ENCODE data around the gene CHAD. TPM values are rescaled to one million over a fixed set of nuclear protein-coding genes. Genes with fewer than 3 reads are reported as not detected.

Gene CHAD
- total RNA-seq, 2 experiments from 2014 or later, result not detected

DNA sequence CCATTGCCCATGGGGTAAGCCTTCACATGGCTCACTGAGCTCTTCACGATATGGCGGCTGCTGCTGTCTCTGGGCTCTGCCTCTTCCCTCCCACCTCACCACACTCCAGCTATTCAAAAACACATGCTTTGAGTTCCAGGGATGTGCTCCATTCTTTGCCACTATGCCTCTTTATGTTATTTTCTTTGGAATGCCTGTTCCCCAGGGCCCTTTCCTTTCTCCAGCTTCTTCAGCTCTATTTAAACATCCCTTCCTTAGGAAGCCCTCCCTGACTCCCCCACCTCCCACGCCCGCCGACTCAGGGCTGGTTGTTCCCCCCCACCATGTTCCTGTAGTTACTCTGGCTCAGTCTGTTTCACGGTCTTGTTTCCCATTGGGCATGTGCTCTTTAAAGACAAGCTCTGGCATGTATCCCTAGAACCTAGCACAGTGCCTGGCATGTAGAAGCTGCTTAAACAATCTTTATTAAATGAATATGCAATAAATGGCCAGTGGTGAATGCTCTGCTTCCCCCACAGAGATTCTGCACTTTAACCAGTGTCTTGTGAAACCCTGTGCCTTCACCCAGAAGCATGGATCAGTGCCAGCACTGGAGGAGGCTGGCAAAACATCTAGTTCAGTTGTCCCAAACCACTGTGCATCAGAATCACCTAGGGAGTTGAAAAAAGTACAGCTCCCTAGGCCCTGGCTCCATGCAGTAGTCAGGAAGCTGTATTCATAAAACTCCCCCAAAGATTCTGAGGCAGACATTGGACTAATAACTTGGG lies 46.4 kb upstream of the CHAD start:
- H3K9me3 Mint-ChIP-seq, result no peaks in the 10 kb centered on the region
- no peak overlapping the region for H3K4me3 Mint-ChIP-seq
- no peak overlapping the region for H3K27ac ChIP-seq (ENCODE audit: low read depth in 1 of 2, low read length in 2 of 2)
- DNase-seq (no peak), ATAC-seq (ENCODE audit: poor library complexity) (no peak)
- H3K36me3 ChIP-seq (ENCODE audit: insufficient read depth, low read length), result no peaks in the 10 kb centered on the region
- H3K27me3 Mint-ChIP-seq, result peaks cover 5% of the 10 kb centered on the region
- intact Hi-C loops (cut with DNase I, micrococcal nuclease), result no loop called here
- no peak overlapping the region for H3K4me3 ChIP-seq (ENCODE audit: low read length)
- H3K4me1 ChIP-seq (ENCODE audit: insufficient read depth, low read length), result peaks cover 23% of the 10 kb centered on the region
- H3K27me3 ChIP-seq (ENCODE audit: control insufficient read depth in 1 of 2, insufficient read depth in 2 of 2, low read length in 2 of 2), result no peaks in the 10 kb centered on the region
- POLR2A ChIA-PET, result no interaction called here
- CTCF ChIA-PET, result no interaction called here
- no peaks in the 10 kb centered on the region for H3K36me3 Mint-ChIP-seq (ENCODE audit: low read depth)
- TF ChIP-seq, protein P1, sequence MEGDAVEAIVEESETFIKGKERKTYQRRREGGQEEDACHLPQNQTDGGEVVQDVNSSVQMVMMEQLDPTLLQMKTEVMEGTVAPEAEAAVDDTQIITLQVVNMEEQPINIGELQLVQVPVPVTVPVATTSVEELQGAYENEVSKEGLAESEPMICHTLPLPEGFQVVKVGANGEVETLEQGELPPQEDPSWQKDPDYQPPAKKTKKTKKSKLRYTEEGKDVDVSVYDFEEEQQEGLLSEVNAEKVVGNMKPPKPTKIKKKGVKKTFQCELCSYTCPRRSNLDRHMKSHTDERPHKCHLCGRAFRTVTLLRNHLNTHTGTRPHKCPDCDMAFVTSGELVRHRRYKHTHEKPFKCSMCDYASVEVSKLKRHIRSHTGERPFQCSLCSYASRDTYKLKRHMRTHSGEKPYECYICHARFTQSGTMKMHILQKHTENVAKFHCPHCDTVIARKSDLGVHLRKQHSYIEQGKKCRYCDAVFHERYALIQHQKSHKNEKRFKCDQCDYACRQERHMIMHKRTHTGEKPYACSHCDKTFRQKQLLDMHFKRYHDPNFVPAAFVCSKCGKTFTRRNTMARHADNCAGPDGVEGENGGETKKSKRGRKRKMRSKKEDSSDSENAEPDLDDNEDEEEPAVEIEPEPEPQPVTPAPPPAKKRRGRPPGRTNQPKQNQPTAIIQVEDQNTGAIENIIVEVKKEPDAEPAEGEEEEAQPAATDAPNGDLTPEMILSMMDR (IDR thresholded peaks at IDR 0.05), result no peak
- no peaks in the 10 kb centered on the region for H3K9me3 ChIP-seq (ENCODE audit: control insufficient read depth in 1 of 2, insufficient read depth in 1 of 2, low read length in 2 of 2)
- H3K27ac Mint-ChIP-seq, result no peak overlapping the region
- peaks cover 20% of the 10 kb centered on the region for H3K4me1 Mint-ChIP-seq (ENCODE audit: low read depth)

- H3K9me3 Mint-ChIP-seq, result no peaks in the 10 kb centered on the region
- Histone ChIP-seq H3K4me1 (ENCODE audit: insufficient read depth, low read length) (peaks cover 30% of the 10 kb centered on the region), H3K4me3 (ENCODE audit: low read length) (no peak overlapping the region), H3K36me3 (ENCODE audit: insufficient read depth, low read length) (no peaks in the 10 kb centered on the region), H3K27ac (ENCODE audit: low read depth in 1 of 2, low read length in 2 of 2) (no peak overlapping the region), H3K27me3 (ENCODE audit: control insufficient read depth in 1 of 2, insufficient read depth in 2 of 2, low read length in 2 of 2) (no peaks in the 10 kb centered on the region), H3K9me3 (ENCODE audit: control insufficient read depth in 1 of 2, insufficient read depth in 1 of 2, low read length in 2 of 2) (no peaks in the 10 kb centered on the region)
- peaks cover 5% of the 10 kb centered on the region for H3K27me3 Mint-ChIP-seq
- H3K36me3 Mint-ChIP-seq (ENCODE audit: low read depth), result no peaks in the 10 kb centered on the region
- ATAC-seq (ENCODE audit: poor library complexity) (no peak), DNase-seq (no peak)
- H3K4me1 Mint-ChIP-seq (ENCODE audit: low read depth), result peaks cover 25% of the 10 kb centered on the region
- H3K27ac Mint-ChIP-seq, result no peak overlapping the region
- POLR2A ChIA-PET, result no interaction called here
- TF ChIP-seq, protein P1 (IDR thresholded peaks at IDR 0.05), result no peak
- no peak overlapping the region for H3K4me3 Mint-ChIP-seq
- intact Hi-C loops (cut with DNase I, micrococcal nuclease), result no loop called here
- CTCF ChIA-PET, result no interaction called here
These were observed 45.7 kb upstream of the CHAD start for GRCh38 chr17:50514388-50514787.

- Mint-ChIP-seq H3K4me3 (no peak overlapping the region), H3K27me3 (peaks cover 5% of the 10 kb centered on the region), H3K36me3 (ENCODE audit: low read depth) (no peaks in the 10 kb centered on the region), H3K9me3 (no peaks in the 10 kb centered on the region), H3K4me1 (ENCODE audit: low read depth) (peaks cover 32% of the 10 kb centered on the region), H3K27ac (no peak overlapping the region)
- Histone ChIP-seq H3K9me3 (ENCODE audit: control insufficient read depth in 1 of 2, insufficient read depth in 1 of 2, low read length in 2 of 2) (no peaks in the 10 kb centered on the region), H3K36me3 (ENCODE audit: insufficient read depth, low read length) (no peaks in the 10 kb centered on the region), H3K4me3 (ENCODE audit: low read length) (no peak overlapping the region), H3K27me3 (ENCODE audit: control insufficient read depth in 1 of 2, insufficient read depth in 2 of 2, low read length in 2 of 2) (no peaks in the 10 kb centered on the region), H3K27ac (ENCODE audit: low read depth in 1 of 2, low read length in 2 of 2) (no peak overlapping the region), H3K4me1 (ENCODE audit: insufficient read depth, low read length) (peaks cover 39% of the 10 kb centered on the region)
- ATAC-seq (ENCODE audit: poor library complexity) (no peak), DNase-seq (no peak)
- intact Hi-C loops (cut with DNase I, micrococcal nuclease), result no loop called here
- TF ChIP-seq, protein P1 (IDR thresholded peaks at IDR 0.05), result no peak
- POLR2A ChIA-PET, result no interaction called here
- CTCF ChIA-PET, result no interaction called here
These were observed 44.8 kb upstream of the CHAD start for GRCh38 chr17:50513495-50513894.

All from CD4-positive, alpha-beta T cell (primary cell).